K562 (cell line): ENCODE data around the gene ABL1. TPM values are rescaled to one million over a fixed set of nuclear protein-coding genes. Genes with fewer than 3 reads are reported as not detected.

Source experiments
- ATAC-seq: fragments of 200-7000 bp; cut with Tn5 transposase; 3 replicates; pipeline ENCODE4 v1.9.1; 2020; ENCODE audit warnings: moderate library complexity
- BruUV-seq: library from RNA; stranded (reverse); fragments of 400-500 nt; replicated peaks from 2 replicates; lab custom pipeline; 2021; lab: Mats Ljungman, UMichigan
- CTCF ChIA-PET: fragments of 300-600 bp; formaldehyde crosslinking; extraction: SDS; loops from one replicate; lab custom pipeline; 2021; ENCODE audit warnings: low intra/inter-chr PET ratio; lab: Yijun Ruan, JAX
- POLR2A ChIA-PET: fragments of 300-600, 350-650 bp; sonication (Branson Sonifier 250); formaldehyde crosslinking; extraction: SDS; loops from one replicate; lab custom pipeline; 2021; ENCODE audit warnings: antibody characterized with exemption, inconsistent platforms; lab: Yijun Ruan, JAX
- DNase-seq, 4 experiments: peaks; one replicate each; pipeline versions ENCODE4 v3.0.0 to v3.0.0-alpha.2; 2011 to 2018; ENCODE audit warnings: low spot score in 3 of 4, mixed read lengths in 3 of 4; ENCODE audit errors: extremely low read depth in 1 of 4
- FAIRE-seq: peaks from 2 replicates; lab custom pipeline; 2011; peaks lifted over from hg19 to GRCh38; lab: Jason Lieb, UNC
- H2AFZ ChIP-seq: 2 replicates; pipeline ENCODE4 v1.6.0; 2011; ENCODE audit warnings: low read depth, low read length, control low read depth, inconsistent platforms
- H3K27ac ChIP-seq: fragments of 200-600 bp; 3 replicates; pipeline ENCODE4 v1.8.0; 2011; ENCODE audit warnings: low read depth, mild to moderate bottlenecking, control low read depth, inconsistent platforms, low read length, moderate library complexity, mixed read lengths; ENCODE audit errors: extremely low read depth
- H3K27me3 ChIP-seq, 2 experiments: fragments of 300-600 bp in 1 of 2; 2 replicates in 1 of 2; 3 replicates in 1 of 2; pipeline versions ENCODE4 v1.6.0 to v1.8.0; 2011; ENCODE audit warnings: inconsistent platforms in 2 of 2, low read length in 2 of 2, mild to moderate bottlenecking in 1 of 2, mixed read lengths in 1 of 2, moderate library complexity in 1 of 2; ENCODE audit not compliant: control insufficient read depth in 2 of 2, insufficient read depth in 2 of 2
- H3K36me3 ChIP-seq: fragments of 300-600 bp; 3 replicates; pipeline ENCODE4 v1.8.0; 2011; ENCODE audit warnings: mild to moderate bottlenecking, low read length, inconsistent platforms; ENCODE audit not compliant: control insufficient read depth, insufficient read depth
- H3K4me1 ChIP-seq, 2 experiments: fragments of 200-600 bp in 1 of 2; replicated peaks in 1 of 2; 2 replicates in 1 of 2; 3 replicates in 1 of 2; pipeline versions ENCODE4 v1.5.1 to v1.8.0; 2011; ENCODE audit warnings: inconsistent platforms in 2 of 2, low read length in 2 of 2, mild to moderate bottlenecking in 1 of 2, mixed read lengths in 1 of 2, moderate library complexity in 1 of 2; ENCODE audit not compliant: control insufficient read depth in 2 of 2, insufficient read depth in 2 of 2
- H3K4me2 ChIP-seq: 2 replicates; pipeline ENCODE4 v1.6.1; 2011; ENCODE audit warnings: low read length, control low read depth, inconsistent platforms, mixed read lengths; ENCODE audit not compliant: insufficient read depth
- H3K4me3 ChIP-seq: fragments of 200-600 bp; sonication (generic), shearing (Covaris generic); 2 replicates; pipeline ENCODE4 v1.5.1; 2016; ENCODE audit warnings: control low read depth, inconsistent platforms
- H3K79me2 ChIP-seq: fragments of 200-600 bp; 3 replicates; pipeline ENCODE4 v1.8.0; 2011; ENCODE audit warnings: low read length, inconsistent platforms; ENCODE audit not compliant: control insufficient read depth, insufficient read depth
- H3K9ac ChIP-seq, 2 experiments: 2 replicates each; pipeline versions ENCODE4 v1.6.0 to v1.6.1; 2011; ENCODE audit warnings: low read depth in 2 of 2, low read length in 2 of 2, control low read depth in 1 of 2, inconsistent platforms in 1 of 2, mild to moderate bottlenecking in 1 of 2, mixed read lengths in 1 of 2; ENCODE audit not compliant: insufficient read depth in 1 of 2
- H3K9me1 ChIP-seq: one replicate; pipeline ENCODE4 v1.6.0; 2011; ENCODE audit warnings: inconsistent platforms, mild to moderate bottlenecking, low read length, moderate library complexity; ENCODE audit not compliant: control insufficient read depth, insufficient read depth
- H3K9me3 ChIP-seq: replicated peaks from 2 replicates; pipeline ENCODE4 v1.5.1; 2011; ENCODE audit warnings: low read depth, low read length, inconsistent platforms; ENCODE audit not compliant: control insufficient read depth, insufficient read depth
- H4K20me1 ChIP-seq: replicated peaks from 2 replicates; pipeline ENCODE4 v1.6.1; 2011; ENCODE audit warnings: low read length, inconsistent platforms, mixed read lengths; ENCODE audit not compliant: control insufficient read depth, insufficient read depth
- EP400 ChIP-seq: fragments of 450-650 bp; IDR thresholded peaks from 2 replicates; pipeline ENCODE4 v1.6.1; 2017; ENCODE audit warnings: antibody characterized with exemption, mild to moderate bottlenecking, moderate library complexity
- MLX ChIP-seq, 2 experiments: fragments of 450-650 bp in 1 of 2; sonication (generic) in 1 of 2; formaldehyde crosslinking; conservative IDR thresholded peaks; 2 replicates each; pipeline versions ENCODE4 v1.4.0 to v1.8.1; 2020 to 2022; ENCODE audit warnings: mild to moderate bottlenecking in 1 of 2, missing genetic modification reagents in 1 of 2
- ZSCAN29 ChIP-seq: fragments of 450-650 bp; IDR thresholded peaks from 2 replicates; pipeline ENCODE4 v1.6.1; 2017
- WGBS: fragments of 100-300 bp; shearing (Covaris generic); methylation state at CpG from one replicate; pipeline ENCODE4 v1.1.6; 2016; ENCODE audit warnings: low coverage, mixed read lengths; ENCODE audit not compliant: insufficient coverage; ENCODE audit errors: missing lambda C conversion rate; 5-methylcytosine and 5-hydroxymethylcytosine counted together
- in situ Hi-C: fragments of 300-500 bp; cut with MboI; formaldehyde crosslinking; loops from 4 replicates; pipeline ENCODE4 v1.15.0; 2018; ENCODE audit warnings: inconsistent platforms, mixed read lengths
- intact Hi-C: fragments of 100-400 bp; cut with micrococcal nuclease; formaldehyde crosslinking; loops from 2 replicates; pipeline ENCODE4 v1.14.2; 2022
- polyA plus RNA-seq, 8 experiments: library from polyadenylated mRNA; depleted of rRNA in 4 of 8; stranded (reverse) in 5 of 8; unstranded in 3 of 8; fragments of >200 nt; fragmentation: Nextera tagmentation in 2 of 8; fragmentation: Illumina TruSeq in 1 of 8; extraction: Ambion mirVana in 2 of 8; extraction: Trizol in 1 of 8; gene quantifications; 2 replicates each; pipeline versions ENCODE4 v1.2.1 to v1.2.3, GENCODE V29; 2011 to 2014; ENCODE audit warnings: inconsistent platforms in 1 of 8, missing spikeins in 1 of 8
- total RNA-seq, 7 experiments: library from RNA; depleted of rRNA in 6 of 7; stranded (reverse); fragments of >200 nt in 6 of 7; fragmentation: Illumina TruSeq in 2 of 7; extraction: Trizol in 2 of 7; gene quantifications; 2 replicates each; pipeline versions ENCODE4 v1.2.1 to v1.2.3, GENCODE V29; 2011 to 2021; ENCODE audit warnings: low replicate concordance in 1 of 7
- TF ChIP-seq, protein P1 (sequence below): sonication (generic); formaldehyde crosslinking; IDR thresholded peaks from 2 replicates; pipeline ENCODE4 v1.8.1; 2023; ENCODE audit warnings: mild to moderate bottlenecking, missing genetic modification reagents
- TF ChIP-seq, protein P2 (sequence below), 2 experiments: fragments of 450-650 bp in 1 of 2; sonication (generic) in 1 of 2; formaldehyde crosslinking in 1 of 2; IDR thresholded peaks in 1 of 2; conservative IDR thresholded peaks in 1 of 2; 2 replicates each; pipeline versions ENCODE4 v1.6.1 to v1.8.1; 2016 to 2023; ENCODE audit warnings: mild to moderate bottlenecking in 2 of 2, moderate library complexity in 2 of 2, inconsistent platforms in 1 of 2, missing genetic modification reagents in 1 of 2
- TF ChIP-seq, protein P3 (sequence below): sonication (generic); formaldehyde crosslinking; IDR thresholded peaks from 2 replicates; pipeline ENCODE4 v1.8.1; 2023; ENCODE audit warnings: mild to moderate bottlenecking, missing genetic modification reagents, moderate library complexity
- TF ChIP-seq, protein P4 (sequence below): sonication (generic); formaldehyde crosslinking; IDR thresholded peaks from 2 replicates; pipeline ENCODE4 v1.8.1; 2023; ENCODE audit warnings: mild to moderate bottlenecking, missing genetic modification reagents

ABL1 gene
- total and polyA plus RNA-seq, 9 of the 15 experiments (the other 6 are each of a cell fraction or from before 2014, with no cell fraction given) = 1.5 to 130 (median 37.8) TPM

- ChIA-PET CTCF (interaction anchor here (1.2 to 1.6 kb wide), 2 partner anchors 18 to 21 kb away, joined by 3 to 7 read pairs; no protein-coding TSS in a partner anchor), POLR2A (interaction anchor here (0.5 to 11.7 kb wide), 33 partner anchors 8 to 217 kb away, joined by 3 to 160 read pairs (median 5); partner anchors contain the start of gene ABL1)
- in situ Hi-C loops = no loop called here
- H3K27ac ChIP-seq = no peak overlapping the region
- no peaks in the 10 kb centered on the region for H3K9me3 ChIP-seq
- no peaks in the 10 kb centered on the region for H3K79me2 ChIP-seq
- peaks cover 26 to 29% of the 10 kb centered on the region in 2 experiments for H3K4me1 ChIP-seq
- DNase-seq = peak; percentile 96 to 99 (median 98)
- peaks cover 20% of the 10 kb centered on the region for H4K20me1 ChIP-seq
- peak overlapping the region; percentile 1; the same call in 1 of the 2 replicates for H2AFZ ChIP-seq
- TF ChIP-seq, protein P1, sequence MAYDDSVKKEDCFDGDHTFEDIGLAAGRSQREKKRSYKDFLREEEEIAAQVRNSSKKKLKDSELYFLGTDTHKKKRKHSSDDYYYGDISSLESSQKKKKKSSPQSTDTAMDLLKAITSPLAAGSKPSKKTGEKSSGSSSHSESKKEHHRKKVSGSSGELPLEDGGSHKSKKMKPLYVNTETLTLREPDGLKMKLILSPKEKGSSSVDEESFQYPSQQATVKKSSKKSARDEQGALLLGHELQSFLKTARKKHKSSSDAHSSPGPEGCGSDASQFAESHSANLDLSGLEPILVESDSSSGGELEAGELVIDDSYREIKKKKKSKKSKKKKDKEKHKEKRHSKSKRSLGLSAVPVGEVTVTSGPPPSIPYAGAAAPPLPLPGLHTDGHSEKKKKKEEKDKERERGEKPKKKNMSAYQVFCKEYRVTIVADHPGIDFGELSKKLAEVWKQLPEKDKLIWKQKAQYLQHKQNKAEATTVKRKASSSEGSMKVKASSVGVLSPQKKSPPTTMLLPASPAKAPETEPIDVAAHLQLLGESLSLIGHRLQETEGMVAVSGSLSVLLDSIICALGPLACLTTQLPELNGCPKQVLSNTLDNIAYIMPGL = peak; percentile 19; the same call in 1 of the 2 replicates
- TF ChIP-seq, protein P2, sequence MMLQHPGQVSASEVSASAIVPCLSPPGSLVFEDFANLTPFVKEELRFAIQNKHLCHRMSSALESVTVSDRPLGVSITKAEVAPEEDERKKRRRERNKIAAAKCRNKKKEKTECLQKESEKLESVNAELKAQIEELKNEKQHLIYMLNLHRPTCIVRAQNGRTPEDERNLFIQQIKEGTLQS (IDR thresholded peaks at IDR 0.05) = no peak
- TF ChIP-seq, protein P2 (CRISPR knock-in tag; conservative IDR thresholded peaks at IDR 0.05) = 0 out of 2 replicates have a peak, but pooled peaks have one; percentile 78
- TF ChIP-seq EP400 = no peak
- TF ChIP-seq, protein P3, sequence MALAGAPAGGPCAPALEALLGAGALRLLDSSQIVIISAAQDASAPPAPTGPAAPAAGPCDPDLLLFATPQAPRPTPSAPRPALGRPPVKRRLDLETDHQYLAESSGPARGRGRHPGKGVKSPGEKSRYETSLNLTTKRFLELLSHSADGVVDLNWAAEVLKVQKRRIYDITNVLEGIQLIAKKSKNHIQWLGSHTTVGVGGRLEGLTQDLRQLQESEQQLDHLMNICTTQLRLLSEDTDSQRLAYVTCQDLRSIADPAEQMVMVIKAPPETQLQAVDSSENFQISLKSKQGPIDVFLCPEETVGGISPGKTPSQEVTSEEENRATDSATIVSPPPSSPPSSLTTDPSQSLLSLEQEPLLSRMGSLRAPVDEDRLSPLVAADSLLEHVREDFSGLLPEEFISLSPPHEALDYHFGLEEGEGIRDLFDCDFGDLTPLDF (CRISPR knock-in tag) = peak; percentile 83
- TF ChIP-seq MLX (CRISPR knock-in tag; conservative IDR thresholded peaks at IDR 0.05) = peak in 1 of 2 experiments; percentile 93; a peak in 2 of 4 replicates
- no peak for TF ChIP-seq ZSCAN29
- TF ChIP-seq, protein P4, sequence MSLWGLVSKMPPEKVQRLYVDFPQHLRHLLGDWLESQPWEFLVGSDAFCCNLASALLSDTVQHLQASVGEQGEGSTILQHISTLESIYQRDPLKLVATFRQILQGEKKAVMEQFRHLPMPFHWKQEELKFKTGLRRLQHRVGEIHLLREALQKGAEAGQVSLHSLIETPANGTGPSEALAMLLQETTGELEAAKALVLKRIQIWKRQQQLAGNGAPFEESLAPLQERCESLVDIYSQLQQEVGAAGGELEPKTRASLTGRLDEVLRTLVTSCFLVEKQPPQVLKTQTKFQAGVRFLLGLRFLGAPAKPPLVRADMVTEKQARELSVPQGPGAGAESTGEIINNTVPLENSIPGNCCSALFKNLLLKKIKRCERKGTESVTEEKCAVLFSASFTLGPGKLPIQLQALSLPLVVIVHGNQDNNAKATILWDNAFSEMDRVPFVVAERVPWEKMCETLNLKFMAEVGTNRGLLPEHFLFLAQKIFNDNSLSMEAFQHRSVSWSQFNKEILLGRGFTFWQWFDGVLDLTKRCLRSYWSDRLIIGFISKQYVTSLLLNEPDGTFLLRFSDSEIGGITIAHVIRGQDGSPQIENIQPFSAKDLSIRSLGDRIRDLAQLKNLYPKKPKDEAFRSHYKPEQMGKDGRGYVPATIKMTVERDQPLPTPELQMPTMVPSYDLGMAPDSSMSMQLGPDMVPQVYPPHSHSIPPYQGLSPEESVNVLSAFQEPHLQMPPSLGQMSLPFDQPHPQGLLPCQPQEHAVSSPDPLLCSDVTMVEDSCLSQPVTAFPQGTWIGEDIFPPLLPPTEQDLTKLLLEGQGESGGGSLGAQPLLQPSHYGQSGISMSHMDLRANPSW (CRISPR knock-in tag) = peak; percentile 91
- H3K36me3 ChIP-seq = no peaks in the 10 kb centered on the region
- H3K4me3 ChIP-seq = no peak overlapping the region
- no peaks in the 10 kb centered on the region for H3K27me3 ChIP-seq
- ATAC-seq = peak; percentile 91
- no peak overlapping the region for H3K9ac ChIP-seq
- intact Hi-C loops = loop anchor here (1.0 kb wide), 1 partner anchor 21 kb away; no protein-coding TSS in a partner anchor
- peaks cover 12% of the 10 kb centered on the region for H3K9me1 ChIP-seq
- peak; percentile 82 for FAIRE-seq
- H3K4me2 ChIP-seq = peak overlapping the region; percentile 29
- 45% methylated on average over 7 of the region's 7 CpGs for WGBS
- no TSS peak for BruUV-seq
Observed at GRCh38 chr9:130845901-130846481, 10.9 kb downstream of the ABL1 start.
